Stimulated activated naive CD4-positive, alpha-beta T cell (primary cell): Measurements from ENCODE around the gene FRMD8.
"Not testable (repeated sequence)": the region's sequence is repeated elsewhere in the genome, so short reads cannot be mapped to it uniquely, and the experiment has no call there.

Source experiments
- DNase-seq, 6 experiments: peaks; one replicate each; lab custom pipeline; 2025; lab: John Stamatoyannopoulos, UW

The FRMD8 gene

DNA sequence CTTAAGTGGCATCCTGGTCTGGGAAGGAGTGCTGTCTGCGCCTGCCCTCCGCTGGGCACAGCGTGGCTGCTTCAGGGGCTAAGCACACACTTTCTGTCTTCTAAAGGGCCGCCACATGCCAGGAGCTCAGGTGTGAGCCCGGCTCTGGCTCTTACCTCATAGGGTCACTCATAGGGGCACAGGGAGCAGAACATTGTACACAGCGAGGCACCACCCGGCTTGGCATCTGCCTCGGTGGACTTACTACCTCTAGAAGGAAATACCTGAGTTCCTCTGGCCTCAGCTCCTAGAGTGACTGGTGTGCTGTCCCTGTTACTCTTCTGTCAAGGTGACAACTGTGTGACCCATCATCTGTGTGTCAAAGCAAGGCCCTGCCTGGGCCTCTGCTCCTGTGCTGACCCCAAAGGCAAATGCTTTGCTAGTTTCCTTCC is 49.6 kb downstream of the FRMD8 start:
- DNase-seq, result no peak

DNA sequence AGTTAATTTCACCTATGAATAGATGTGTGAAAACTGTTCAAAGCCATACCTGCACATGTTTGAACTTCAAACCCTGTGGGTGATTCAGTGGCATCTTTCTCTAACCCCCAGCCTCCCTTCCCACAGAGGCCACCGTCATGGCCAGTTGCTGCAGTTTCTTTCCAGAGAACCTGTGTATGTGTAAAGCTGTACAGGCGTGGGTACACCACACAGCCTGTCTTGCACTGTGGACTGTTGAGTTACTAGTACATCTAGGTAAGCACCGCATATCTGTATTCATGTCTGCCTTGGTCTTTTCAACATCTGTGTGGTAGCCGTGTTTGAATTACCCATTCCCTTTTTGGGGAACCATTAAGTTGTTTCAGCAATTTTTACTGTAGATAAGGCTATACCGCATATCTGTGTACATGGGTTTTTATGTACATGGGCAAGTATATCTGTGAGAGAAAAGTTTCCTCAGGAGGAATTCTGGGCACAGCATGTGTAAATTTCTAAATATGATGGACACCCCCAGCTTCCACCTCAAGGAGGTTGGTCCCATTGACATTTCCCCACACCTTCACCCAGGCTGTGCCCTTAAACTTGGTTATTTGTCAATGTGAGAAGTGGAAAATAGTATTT is 50.1 kb downstream of the FRMD8 start:
- DNase-seq, result no peak

DNA sequence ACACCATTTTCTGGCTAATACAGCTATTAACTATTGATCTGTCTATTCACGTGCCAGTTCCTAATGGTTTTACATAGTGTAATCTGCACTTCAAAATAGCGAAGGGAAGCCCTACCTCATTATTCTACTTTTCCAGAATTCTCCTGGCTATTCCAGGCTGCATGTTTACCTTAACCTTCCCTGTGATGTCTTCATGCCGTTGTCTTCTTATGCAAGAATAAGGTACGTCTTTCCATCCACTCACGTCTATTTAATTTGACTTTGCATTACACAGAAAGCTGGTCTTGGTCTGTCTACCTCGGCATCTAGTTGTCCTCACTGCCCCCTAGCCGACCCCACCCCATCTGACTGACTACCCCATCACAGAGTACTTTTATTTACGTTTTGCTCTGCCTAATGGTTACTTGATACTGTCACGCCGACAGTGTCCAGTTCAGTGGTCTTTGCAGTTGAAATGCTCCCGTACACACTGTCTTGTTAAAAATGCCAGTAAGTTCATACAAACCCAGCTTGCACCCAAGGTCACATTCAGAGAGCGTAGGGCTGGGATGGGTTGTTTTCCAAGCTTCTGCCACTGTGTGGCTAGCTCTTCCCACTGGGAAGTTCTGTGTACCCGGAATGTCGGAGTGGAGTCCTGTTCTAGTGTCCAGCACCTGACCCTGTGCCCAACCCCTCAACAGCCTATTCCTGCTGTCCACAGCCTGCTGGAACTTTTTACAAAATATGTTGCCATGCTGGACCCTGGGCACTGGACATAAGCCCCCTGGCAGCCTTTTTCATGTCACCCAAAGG is 51.2 kb downstream of the FRMD8 start:
- DNase-seq, result no peak

DNA sequence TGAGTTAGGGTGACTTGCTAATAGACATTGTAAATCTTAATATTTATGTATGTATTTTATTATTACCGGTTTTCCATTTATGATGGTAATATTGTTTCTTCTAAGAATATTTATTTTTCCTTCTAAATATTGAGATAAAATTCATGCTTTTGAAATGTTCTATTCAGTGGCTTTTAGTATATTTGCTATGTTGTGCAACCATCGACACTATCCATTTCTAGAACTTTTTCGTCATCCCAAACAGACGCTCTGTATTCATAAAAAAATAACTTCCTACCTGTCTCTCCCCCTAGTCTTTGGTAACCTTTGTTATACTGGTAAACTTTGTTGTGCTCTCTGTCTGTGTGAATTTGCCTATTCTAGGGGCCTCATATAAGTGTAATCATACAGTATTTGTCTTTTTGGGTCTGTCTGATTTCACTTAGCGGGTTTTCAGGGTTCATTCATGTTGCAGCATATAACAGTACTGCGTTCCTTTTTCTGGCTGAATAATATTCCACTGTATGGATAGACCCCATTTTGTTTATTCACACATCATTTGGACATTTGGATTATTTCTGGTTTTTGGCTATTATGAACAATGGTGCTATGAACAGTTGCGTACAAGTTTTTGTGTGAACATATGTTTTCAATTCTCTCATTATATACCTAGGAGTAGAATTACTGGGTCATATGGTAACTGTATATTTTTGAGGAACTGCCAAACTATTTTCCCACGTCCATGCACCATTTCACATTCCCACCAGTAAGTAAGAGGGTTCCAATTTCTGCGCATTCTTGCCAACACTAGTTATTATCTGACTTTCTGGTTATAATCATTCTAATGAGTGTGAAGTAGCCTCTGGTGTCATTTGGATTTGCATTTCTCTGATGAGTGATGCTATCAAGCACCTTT is 52.1 kb downstream of the FRMD8 start:
- no peak for DNase-seq

DNA sequence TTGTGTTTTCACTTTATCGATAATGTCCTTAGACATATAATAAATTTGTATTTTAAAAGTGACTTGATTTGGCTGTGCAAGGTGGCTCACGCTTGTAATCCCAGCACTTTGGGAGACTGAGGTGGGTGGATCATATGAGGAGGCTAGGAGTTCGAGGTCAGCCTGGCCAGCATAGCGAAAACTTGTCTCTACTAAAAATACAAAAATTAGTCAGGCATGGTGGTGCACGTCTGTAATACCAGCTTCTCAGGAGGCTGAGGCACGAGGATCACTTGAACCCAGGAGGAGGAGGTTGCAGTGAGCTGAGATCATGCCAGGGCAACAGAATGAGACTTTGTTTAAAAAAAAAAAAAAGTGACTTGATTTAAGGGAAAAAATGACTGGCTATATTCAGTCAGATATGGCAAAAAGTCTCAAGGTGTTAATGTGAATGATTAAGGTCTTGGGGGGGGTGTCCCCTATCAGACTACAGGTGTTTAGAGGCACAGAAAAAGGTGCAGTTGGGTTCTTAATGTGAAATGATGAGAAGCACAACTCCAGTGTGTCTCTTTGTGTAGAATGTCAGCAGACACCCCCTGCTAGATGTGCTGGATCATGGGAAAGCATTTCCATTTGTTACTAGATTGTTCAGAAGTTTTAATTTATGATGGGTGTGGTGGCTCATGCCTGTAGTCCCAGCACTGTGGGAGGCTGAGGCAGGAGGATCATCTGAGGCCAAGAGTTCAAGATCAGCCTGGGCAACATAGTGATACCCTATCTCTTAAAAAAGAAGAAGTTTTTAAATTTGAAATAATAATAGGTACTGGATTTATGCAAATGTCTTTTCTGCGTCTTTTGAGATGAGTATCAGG is 53.1 kb downstream of the FRMD8 start:
- DNase-seq, result no peak

DNA sequence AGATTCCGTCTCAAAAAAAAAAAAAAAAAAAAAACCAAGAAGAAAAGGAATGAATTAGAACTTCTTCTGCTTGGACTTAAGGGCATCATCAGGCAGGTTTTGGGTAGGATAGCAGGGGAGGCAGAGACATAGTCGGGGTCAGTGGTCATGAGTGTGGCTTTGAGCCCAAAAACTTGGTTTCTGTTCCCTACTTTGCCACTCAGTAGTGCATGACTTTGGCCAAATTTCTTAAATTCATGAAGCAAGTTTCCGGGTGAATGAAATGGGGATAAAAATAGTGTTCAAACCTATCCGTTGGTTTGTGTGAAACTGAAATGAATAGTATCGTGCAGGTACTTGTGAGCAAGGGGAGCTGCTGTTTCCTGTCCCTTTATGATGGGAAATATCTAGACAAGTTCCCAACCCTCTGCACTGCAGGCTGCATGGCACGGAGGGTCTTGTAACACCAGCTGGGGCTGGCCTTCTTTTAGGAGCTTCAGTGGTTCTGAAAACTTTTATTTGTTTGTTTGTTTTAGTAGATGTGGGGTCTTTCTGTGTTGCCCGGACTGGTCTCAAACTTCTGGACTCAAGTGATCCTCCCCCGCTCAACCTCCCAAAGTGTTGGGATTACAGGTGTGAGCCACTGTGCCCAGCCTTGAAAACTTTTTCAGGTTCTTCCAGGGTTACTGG is 54.5 kb downstream of the FRMD8 start:
- no peak for DNase-seq

DNA sequence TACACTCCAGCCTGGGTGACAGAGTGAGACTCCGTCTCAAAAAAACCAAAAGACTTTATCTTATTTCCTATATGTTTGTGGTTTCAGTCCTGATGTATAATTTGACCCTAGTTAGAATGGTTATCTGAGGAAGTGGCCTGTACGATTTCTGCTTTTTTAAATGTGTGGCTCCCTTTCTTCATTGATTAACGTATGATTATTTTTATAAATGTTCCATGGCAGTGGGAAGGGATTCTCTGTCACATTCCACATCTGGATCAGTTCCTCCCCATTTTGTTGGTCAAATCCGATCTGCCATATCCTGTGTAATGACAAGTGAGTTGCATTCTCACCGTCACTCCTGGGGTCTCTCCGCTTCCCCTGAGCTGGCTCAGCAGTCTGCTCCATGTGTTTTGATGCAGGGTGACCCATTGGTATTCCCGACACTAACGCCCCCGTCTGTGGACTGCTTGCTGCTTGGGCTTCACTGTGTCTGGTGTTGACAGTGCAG is 56.5 kb downstream of the FRMD8 start:
- DNase-seq, result no peak

DNA sequence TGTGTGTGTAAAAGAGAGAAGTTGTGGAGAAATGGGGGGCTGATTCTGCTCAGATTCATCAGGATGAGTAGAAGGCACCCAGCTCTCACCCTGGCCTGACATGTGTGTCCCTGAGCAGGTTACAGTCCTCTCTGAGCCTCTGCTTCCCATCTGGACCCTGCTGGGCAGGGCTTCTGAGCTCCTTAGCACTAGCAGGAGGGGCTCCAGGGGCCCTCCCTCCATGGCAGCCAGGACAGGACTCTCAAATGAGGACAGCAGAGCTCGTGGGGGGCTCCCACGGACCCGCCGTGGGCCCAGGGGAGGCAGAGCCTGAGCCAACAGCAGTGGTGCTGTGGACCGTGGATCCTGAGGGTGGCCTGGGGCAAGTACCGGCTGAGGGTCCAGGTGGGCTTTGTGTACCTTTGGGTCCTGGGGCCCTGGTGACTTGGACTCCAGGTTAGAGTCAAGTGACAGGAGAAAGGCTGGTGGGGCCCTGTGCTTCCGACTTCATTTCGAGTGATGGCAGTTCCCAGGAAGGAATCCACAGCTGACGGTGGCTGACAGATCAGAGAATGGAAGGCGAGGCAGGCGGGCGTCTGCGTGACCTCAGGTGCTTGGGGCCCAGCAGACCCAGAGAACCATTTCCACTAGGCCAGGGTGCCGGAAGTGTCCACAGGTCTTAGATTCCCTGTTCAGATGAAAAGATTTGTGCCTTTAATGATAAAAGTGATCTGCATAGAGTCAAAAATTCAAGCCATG is 58.0 kb downstream of the FRMD8 start:
- no peak for DNase-seq

DNA sequence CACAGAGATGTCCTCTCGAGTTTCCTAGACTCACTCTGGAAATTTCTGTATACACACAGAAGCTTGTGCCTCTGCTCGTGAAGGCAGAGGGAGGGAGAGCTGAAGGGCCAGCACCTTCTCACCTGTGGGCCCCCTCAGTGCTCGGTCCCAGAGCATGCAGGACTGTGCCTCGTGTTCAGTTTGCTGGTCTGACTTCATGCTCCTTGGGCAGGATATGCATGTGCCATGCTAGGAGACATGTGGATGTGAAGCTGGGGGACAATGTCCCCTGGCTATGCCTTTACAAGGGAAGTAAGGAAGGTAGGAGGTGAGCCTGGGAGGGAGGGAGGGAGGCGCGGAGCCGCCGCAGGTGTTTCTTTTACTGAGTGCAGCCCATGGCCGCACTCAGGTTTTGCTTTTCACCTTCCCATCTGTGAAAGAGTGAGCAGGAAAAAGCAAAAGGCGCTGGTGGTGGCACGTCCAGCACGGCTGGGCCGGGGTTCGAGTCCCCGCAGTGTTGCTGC is 58.7 kb downstream of the FRMD8 start:
- no peak for DNase-seq

DNA sequence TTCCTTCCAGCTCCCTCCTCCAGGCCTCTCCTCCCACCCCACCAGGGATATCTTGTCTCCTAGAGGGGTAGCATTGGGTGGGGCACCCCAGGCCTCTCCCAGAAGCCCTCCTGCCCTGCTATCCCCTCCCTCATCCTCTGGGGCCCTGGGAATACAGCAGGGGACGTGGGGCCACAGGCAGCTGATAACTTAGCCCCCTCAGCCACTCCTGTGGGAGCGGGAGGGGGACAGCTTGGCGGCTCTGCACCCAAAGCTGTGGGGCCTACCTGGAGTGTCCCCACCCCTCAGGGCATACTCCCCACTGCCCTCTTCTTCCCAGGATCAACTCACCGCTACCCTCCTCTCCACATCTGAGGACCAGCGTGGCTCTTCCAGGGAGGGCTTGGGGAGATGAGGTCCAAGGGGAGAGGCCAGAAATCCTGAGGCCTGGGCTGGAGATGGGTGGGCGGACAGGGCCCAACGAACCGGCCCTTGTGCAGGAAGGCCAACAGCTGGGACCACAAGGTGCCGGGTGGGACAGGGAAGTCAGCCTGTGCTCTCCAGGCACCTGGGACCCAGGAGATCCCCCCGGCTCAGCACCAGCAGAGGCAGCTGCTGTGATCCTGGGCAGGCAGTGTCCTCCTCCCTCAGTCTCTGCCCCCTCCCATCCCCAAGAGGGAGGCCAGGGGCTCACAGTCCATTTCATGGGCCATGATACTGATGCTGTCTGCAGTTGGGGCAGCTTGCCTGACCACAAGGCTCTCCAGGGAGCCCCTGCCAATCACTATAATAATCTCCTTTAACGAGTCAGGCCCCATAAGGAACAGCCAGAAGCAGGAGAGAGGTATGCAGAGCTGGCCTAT is 59.4 kb downstream of the FRMD8 start:
- DNase-seq, result no peak

DNA sequence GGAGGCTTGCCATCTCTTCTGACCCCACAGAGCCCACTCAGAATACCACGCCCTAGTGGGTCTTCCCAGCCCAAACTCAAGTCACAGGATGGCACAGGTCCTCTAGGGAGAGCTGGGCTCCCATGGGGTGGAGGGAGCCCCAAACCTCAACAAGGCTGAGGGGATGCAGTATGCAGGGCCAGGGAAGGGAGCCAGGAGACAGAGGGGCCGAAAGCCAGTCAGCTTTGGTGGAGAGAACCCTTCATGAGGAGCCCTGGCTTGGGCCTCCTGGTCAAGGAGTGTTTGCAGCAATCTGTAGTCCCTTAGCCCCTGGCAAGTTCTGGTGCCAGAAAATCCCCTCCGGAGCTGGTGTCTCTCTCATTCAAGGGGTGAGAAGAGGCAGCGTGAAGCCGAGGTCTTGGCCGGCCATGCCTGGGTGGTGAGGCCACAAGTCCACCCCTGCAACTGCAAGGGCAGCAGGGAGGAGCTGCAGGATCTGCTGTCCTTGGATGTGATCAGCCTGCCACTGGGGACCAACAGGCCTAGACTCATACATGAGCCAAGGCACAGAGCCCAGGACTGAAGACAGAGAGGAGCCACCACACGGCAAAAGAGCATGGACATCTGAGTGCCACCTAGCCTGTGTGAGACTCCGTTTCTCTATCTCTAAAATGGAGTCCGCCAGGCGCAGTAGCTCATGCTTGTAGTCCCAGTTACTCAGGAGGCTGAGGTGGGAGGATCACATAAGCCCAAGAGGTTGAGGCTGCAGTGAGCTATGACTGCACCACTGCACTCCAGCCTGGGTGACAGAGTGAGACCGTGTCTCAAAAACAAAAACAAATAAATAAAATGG is 60.2 kb downstream of the FRMD8 start:
- no peak for DNase-seq

DNA sequence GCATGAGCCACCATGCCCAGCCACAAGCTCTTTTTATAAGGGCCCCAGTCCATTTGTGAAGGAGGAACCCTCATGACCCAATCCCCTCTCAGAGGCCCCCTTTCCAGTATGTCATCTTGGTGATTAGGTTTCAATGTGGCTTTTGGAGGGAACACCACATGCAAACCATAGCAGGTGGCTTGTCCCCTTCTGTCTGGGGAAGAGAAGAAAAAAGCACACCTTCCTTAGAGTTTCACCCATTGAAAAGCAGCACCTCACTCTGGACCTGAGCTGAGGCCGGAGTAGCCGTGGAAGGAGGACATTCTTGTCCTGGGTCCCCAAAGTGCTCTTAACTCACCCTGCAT is 61.6 kb downstream of the FRMD8 start:
- no peak for DNase-seq

DNA sequence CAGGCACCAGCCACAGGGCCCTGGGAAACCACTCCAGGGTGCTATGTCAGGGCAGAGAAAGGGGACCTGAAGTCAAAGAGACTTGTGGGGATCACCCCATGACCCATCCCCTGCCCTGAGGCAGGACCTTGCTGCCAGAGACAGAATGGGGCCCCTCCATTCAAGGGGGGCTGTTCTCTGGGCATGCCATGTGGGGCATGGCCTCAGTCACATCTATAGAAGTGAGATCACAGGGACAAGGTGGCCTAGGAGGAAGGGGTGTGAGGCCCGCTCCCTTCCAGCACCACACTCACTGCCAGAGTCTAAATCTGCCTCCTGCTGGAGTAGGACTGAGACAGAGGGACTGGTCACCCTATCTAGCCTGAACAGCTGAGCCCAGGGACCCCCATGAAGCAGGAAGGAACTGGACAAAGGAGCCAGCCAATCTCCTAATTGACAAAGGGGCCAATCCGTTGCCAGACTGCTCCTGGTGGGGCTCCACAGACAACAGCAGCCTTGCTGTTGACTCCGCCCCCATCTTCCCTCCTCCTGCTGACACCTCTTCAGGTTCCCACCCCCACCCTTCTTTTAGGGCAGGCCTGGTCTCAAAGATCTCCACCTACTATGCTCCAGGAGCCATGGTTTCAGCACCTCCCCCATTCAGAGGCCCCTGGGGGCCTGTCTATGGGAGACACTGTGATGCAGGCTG is 62.1 kb downstream of the FRMD8 start:
- DNase-seq, result no peak

DNA sequence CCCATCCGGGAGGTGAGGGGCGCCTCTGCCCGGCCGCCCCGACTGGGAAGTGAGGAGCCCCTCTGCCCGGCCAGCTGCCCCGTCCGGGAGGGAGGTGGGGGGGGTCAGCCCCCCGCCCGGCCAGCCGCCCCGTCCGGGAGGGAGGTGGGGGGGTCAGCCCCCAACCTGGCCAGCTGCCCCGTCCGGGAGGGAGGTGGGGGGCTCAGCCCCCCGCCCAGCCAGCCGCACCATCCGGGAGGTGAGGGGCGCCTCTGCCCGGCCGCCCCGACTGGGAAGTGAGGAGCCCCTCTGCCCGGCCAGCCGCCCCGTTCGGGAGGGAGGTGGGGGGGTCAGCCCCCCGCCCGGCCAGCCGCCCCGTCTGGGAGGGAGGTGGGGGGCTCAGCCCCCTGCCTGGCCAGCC is 64.9 kb downstream of the FRMD8 start:
- DNase-seq, result not testable (repeated sequence)

DNA sequence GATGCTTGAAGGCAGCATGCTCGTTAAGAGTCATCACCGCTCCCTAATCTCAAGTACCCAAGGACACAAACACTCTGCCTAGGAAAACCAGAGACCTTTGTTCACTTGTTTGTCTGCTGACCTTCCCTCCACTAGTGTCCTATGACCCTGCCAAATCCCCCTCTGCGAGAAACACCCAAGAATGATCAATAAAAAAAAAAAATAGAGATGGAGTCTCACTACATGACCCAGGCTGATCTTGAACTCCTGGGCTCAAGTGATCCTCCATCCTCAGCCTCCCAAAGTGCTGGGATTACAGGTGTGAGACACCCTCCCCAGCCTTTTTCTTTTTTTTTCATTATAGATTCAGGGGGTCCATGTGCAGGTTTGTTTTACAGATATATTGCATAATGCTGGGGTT is 65.8 kb downstream of the FRMD8 start:
- DNase-seq, result not testable (repeated sequence)

DNA sequence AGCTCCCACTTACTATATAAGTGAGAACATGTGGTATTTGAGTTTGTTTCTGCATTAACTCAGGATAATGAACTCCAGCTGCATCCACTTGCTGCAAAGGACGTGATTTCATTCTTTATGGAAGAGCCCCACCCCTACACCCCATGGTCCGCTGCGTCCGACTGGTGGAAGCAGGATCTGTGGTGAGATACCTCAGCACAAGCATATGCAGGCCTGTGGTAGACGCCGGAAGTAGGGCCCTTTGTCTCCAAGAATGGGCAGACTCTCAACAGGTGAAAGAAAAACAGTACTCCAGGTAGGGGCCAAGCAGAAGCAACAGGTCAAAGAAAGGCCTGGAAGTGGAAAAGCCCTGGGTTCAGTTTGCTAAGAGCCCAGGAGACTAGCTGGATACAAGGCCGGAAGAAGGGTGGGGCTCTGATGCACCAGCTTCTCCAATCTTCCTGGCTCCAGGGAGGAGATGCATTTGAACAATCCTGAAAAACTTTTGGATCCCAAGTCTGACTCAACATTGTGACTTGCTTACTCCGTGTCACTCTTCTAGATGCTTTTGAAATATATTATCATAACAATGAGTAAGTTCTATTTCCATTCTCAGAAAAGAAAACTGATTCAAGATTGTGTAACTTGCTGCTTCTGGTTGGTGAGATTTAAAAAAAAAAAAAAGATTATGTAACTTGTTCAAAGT is 66.5 kb downstream of the FRMD8 start:
- DNase-seq, result no peak

DNA sequence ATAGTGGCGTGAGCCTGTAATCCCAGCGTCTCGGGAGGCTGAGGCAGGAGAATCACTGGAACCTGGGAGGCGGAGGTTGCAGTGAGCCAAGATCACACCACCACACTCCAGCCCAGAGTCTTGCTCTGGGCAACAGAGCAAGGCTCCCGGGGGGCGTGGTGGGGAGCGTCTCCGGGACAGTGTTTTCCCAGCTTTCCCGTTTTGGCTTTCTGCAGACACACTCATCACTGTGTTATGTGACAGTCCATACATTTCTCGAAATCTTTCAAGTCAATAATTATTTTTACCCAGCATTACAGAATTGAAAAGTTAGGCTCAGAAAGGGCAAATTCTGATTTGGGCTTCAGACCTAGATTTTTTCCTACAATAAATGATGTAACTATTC is 67.9 kb downstream of the FRMD8 start:
- DNase-seq, result no peak
